Bone marrow (tissue), 2 donors: ENCODE data around the gene ME3.

ENCODE experiments used
- DNase-seq, 2 donors: peaks; one replicate each; lab custom pipeline; 2025; lab: John Stamatoyannopoulos, UW

ME3 gene

DNA sequence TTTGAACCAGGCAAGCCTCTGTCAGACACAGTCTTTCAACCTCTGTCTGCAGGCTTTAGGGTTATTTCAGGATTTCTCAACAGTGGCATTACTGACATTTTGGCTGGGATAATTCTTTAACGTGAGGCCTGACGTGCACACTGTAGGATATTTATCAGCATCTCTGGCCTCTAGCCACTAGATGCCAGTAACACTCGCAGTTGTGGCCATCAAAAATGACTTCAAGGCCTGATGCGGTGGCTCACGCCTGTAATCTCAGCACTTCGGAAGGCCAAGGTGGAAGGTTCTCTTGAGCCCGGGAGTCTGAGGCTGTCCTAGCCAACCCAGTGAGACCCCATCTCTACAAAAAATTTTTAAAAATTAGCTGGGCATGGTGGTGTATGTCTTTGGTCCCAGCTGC is 184.7 kb downstream of the ME3 start:
- DNase-seq = no peak

DNA sequence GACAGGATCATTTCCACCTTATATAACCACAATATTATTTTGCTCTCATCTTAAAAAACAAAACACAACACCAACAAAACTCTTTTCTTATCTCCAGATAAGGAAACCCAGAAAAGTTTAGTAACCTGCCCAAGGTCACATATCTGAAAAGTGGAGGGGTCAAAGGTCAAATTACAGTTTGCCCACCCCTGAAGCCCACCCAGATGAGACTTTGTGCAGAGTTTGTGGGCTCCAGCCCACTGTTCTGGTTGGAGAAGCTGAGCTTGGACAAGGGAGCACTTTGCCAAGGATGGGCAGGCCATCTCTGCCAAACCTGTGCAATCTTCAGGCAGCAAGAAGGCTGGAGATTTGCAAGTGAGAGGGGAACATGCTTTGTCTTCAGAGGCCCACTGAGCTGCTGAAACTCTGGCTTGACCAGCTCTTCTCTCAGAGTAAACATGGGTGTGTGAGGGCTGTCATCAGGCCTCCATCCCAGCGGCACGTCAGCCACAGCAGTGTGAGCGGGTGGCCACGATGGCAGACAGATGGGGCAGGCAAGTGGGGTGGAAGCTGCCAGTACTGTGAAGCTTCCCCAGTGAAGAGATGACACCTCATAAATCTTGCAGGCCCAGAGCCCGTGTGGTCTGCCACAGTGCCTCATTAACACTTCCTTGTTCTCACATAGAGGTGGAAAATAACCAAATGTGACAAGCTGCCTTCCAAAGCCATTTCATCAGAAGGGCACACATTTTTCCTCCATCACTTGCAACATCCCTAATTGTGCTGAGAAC is 186.0 kb downstream of the ME3 start:
- peak in 1 of 2 donors; percentile 91 for DNase-seq

- DNase-seq = no peak
Measured at GRCh38 chr11:86484795-86485166, 187.6 kb downstream of the ME3 start.

DNA sequence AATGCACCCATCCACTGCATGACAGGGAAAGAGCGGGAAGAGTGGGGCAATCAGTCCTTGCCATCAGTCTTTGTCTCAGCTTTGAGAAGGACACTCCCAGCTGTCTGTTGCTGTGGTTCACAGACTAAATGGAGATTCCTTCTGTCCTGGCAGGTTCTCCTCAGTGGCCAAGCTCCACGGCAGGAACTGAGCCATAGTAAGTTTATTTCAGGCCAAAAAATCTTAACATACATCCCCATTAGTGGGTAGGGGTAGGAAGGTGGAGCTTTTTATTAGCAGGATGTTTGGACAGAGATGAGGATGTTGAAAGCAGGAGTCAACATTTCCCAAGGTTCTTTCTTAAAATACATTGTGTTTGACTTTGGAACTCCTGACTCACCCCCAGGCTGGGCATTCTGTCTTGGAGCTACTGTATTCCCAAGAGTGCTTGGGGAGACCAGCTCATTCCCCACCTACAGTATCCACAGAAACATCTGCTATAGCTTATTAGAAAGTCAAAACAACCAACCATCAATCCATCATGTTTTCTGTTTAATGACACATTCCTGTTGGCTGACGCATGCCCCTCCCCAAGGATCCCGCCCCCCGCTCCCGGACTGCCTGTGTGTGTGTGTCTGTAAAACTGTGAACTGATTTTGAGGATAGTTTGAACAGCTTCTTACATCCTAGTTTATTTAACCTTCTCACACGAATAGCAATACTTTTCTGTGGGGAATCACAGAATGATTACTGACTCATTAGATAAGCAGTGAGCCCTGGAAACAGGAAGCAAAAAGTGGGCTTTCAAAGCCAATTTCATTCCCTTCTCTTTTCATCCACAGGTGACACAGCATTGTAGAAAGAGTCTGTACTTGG is 188.2 kb downstream of the ME3 start:
- no peak for DNase-seq

- no peak for DNase-seq
Measured at GRCh38 chr11:86483610-86483939, 188.8 kb downstream of the ME3 start.

DNA sequence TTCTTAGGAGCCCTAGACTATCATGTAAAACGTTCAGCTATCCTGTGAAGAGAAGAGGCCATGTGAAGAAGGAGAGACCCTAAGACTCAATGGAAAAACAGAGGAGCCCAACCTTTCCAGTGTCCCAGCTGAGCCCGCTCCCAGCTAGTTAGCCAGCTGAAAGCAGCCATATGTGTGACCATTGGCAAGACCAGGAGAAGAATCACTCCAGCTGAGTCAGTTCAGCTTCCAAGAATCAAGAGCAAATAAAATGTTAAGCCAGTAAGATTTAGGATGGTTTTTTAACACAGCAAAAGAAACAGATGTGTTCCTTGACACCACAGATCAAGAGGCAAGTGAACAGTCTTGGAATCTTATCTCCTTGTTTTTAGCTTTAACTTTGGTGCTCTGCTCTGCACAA is 189.7 kb downstream of the ME3 start:
- no peak for DNase-seq

GRCh38 chr11:86481399-86481798 is 191.0 kb downstream of the ME3 start:
- no peak for DNase-seq

- DNase-seq = no peak
Measured at GRCh38 chr11:86478348-86478747, 194.1 kb downstream of the ME3 start.

DNA sequence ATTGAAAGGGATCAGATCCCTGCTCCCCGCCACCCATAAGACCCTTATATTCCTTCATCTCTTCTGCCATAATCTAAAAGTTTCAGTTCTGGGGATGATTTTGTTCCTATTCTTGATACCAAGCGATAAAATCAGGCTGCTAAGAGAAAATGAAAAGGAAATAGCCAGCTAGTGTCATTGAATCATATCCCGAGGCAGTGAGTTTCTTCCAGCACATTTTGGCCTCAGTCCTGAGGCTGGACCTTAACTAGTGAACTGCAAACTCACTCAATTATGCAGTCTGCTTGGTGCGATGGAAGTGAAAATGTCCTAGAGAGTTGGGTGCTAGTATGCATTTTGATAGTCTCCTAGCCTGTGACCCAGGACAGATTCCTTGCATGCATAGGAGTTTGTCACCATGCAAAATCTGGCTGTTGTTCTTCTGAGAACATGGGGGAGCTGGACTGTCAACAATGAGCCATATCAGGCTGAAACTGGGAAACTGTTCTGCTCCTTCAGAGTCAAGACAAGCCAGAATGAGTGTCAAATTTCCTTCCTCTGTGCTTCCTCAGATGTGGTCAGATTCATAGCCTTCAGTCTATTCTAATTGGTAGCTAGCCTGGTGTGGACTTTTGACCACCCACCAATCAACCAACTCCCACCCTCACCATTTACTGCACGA is 194.8 kb downstream of the ME3 start:
- no peak for DNase-seq

DNA sequence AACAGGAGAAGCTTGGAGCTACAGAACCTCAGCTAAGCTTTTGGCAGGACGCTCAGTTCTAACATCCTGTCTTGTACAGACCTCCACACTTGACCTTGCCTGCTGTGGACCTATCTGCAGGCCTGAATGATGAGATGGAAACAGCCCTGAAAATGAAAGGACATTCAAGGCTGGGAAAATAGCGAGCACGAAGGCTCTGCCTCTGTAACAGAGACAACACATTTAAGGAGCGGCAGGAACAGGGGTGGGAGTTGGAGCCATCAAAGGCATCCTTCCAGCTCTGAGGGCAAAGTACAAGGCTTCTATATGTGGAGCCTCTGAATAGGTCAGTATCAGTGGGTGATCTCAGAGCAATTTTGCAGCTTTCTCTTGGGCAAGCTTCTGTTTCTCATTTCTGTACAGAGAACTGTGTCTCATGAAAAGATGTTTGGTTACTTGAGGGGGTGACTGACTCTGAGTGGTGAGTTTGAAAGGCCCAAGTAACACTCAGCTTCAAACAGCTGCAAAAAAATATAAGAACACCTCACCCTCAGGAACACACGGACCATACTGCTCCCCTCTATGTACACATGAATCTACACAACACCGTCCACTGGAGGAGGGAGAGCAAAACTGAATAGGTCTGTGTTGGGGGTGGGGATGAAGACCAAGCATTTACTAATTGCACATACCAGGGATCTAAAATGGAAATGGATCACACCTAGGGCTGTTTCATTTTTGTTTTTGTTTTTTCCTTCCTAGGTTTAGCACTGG is 196.1 kb downstream of the ME3 start:
- no peak for DNase-seq

GRCh38 chr11:86475027-86475426 is 197.4 kb downstream of the ME3 start:
- DNase-seq = no peak

DNA sequence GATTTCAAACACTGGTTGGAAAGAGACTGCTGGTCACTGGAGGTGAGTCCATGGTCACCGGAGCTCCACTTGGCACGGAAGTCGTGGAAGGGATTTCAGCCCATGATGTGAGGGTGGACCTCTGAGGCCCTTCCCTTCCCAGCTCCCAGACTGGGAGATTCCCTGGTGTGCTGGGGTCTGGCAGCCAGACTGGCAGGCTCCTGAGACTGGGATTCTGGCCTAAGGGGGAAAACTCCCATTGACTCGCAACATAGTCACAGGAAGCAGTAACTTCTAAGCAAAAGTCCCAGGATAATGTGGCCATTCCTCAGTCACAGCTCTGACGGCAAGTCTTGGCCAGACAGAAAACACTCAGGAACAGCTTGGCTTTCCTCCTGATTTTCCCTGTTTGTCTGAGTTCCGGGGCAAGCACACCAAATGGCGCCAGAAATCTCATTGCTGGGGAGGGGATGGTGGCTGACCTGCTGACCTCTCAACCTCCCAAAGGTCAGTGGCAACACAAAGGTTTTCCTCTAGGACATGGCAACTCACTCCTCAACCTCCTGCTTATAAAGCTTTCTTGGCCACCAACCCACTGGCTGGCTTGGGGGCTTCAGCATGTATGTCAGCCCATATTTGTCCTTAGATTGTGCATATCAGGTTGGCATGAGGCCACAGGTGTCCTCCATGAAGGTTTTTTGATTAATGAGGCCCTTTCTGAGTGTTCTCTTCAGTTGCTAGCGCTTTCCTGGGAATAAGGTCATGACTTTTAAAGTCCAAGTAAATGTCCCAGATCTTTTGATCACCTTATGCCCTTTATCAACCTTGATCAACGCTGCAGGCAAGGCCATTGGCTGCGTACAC is 198.2 kb downstream of the ME3 start:
- DNase-seq = no peak

DNA sequence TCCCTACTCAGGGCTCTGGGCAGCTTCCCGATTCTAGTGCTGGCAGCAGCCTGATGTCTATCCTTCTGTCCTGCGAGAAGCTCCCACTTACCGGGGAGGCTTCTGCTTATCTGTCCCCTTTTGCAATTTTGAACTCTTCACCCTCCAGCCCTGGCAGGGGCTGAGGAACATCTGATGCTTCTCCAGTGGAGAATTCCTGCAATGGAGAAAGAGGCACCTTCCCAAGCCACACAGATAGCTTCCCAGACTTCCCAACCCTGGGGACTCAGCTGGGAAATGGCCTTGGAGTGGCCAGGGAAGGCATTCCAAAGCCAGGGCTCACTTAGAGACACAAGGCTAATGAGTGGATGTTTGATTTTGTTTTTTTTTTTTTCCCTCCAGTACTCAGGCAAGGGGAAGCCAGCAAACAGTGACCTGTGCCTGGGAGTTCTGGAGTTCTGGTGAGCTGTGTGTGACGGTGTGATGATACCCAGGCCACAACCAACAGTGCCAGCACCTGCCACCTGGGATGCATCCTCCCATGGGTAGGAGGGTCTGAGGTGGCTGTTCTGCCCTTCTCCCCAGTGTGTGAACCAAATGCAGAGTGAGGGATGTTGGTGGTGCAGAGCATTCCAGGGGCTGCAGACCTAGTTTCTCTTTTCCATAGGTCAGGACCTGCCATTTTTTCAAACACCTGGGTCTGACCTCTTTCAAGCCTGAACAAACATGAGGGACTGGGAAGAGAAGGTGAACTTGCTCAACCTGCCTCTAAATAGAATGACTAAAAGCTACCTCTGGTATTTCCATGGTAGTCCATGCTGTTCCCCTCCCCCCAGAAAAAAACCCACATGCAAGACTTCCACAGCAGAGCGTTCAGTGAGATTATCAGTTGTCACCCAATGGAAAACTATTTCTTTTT is 202.7 kb downstream of the ME3 start:
- DNase-seq = no peak

DNA sequence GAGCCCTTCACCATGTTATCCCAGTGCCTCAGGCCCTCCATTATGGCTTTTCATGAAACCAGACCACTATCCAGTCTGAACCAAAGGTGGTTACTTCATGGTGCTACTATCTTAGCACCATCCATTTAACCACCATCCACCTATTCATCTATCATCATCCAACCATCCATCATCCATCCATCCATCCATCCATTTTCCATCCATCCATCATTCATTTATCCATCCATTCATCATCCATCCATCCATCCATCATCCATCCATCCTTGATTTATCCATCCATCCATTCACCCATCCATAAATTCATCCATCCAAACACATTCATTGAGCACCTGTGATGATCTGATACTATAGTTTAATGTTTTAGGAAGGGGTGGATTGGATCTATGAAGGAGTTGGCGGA is 204.2 kb downstream of the ME3 start:
- no peak for DNase-seq

- no peak for DNase-seq
Measured at GRCh38 chr11:86464509-86465221, 207.8 kb downstream of the ME3 start.

GRCh38 chr11:86463955-86464354 is 208.5 kb downstream of the ME3 start:
- DNase-seq = no peak

- DNase-seq = no peak
Measured at GRCh38 chr11:86463120-86463519, 209.3 kb downstream of the ME3 start.

GRCh38 chr11:86461892-86462291 is 210.5 kb downstream of the ME3 start:
- DNase-seq = no peak
